Left forelimb (tissue), 1 donor: ENCODE data around the gene ANAPC2.

ENCODE experiments used
- DNase-seq: peaks from one replicate; pipeline ENCODE4 v3.0.0-alpha.2; 2018; ENCODE audit warnings: low spot score

The ANAPC2 gene

GRCh38 chr9:137214620-137215019 is 26.3 kb upstream of the ANAPC2 start:
- DNase-seq = no peak

DNA sequence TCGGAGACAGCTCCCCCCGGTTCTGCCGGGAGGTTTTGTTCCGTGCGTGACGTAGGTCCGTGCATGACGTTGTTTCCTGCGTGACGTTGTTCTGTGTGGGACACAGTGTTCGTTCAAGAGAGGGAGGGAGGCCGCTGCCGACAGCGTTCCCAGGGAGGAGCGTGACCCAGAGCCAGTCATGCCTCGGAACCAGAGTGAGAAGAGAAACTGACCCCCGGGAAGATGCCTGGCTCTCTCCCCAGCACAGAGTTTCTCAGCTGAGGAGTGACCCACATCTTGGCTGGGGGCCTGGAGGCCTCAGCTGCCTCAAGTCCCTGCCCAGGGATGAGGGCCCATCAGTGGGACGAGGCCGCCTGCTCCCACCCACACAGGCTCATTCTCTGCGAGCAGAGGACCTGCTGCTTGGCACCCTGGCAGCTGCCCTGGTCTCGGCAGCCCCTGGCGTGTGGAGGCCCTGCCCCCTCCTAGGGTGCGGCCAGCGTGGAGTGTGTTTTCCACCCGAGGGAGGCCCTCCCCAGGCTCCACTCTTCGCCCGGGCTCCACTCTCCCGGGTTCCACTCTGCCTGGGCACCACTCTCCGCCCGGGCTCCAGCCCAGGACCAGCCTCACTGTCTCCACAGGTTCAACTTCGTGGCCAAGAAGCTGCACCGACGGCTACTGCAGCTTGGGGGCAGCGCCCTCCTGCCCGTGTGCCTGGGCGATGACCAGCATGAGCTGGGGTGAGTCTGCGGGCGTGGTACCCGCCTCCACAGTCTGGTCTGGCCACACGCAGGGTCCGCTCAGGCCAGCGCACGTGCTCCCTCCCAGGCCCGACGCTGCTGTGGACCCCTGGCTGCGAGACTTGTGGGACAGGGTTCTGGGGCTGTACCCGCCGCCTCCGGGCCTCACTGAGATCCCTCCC is 25.1 kb upstream of the ANAPC2 start:
- DNase-seq = no peak

GRCh38 chr9:137212520-137212919 is 24.2 kb upstream of the ANAPC2 start:
- DNase-seq = no peak

DNA sequence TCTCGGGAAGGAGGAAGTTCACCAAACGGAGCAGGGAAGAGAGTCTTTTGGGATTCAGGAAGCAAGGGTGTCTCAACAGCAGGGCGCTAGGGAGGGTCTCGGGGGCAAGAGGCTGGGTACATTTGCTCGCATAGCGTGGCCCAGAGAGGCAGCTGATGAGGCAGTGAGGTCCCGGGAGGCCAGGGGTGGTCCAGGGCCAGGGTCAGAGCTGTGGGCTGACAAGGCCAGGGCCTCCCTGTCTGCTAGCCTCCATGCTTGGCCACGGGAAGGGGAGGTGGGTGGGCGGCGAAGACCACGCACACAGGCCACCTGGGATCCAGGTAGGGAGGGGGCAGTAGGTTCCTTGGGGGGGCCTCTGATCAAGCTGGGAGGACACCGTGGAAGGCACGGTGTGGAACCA is 23.2 kb upstream of the ANAPC2 start:
- DNase-seq = no peak

- no peak for DNase-seq
Observed at GRCh38 chr9:137206602-137207001, 18.2 kb upstream of the ANAPC2 start.

- DNase-seq = peak; percentile 96
Observed at GRCh38 chr9:137205126-137206069, 17.0 kb upstream of the ANAPC2 start, which contains the start of the genes NDOR1 and TMEM203. Gene NDOR1 (plus strand): TSS chr9:137205700. CDS start chr9:137205778, 78 bp downstream. Gene TMEM203 (minus strand): TSS chr9:137205648. CDS start chr9:137205414, 234 bp downstream.

GRCh38 chr9:137204731-137205125 is 16.4 kb upstream of the ANAPC2 start:
- DNase-seq = no peak

- no peak for DNase-seq
Observed at GRCh38 chr9:137202966-137203365, 14.6 kb upstream of the ANAPC2 start.

- no peak for DNase-seq
Observed at GRCh38 chr9:137201205-137201868, 13.0 kb upstream of the ANAPC2 start.

- peak; percentile 98 for DNase-seq
Observed at GRCh38 chr9:137200311-137201204, 12.2 kb upstream of the ANAPC2 start, which contains the start of gene TPRN. Gene TPRN (minus strand): TSS chr9:137200741. CDS start chr9:137200711, 30 bp downstream.

DNA sequence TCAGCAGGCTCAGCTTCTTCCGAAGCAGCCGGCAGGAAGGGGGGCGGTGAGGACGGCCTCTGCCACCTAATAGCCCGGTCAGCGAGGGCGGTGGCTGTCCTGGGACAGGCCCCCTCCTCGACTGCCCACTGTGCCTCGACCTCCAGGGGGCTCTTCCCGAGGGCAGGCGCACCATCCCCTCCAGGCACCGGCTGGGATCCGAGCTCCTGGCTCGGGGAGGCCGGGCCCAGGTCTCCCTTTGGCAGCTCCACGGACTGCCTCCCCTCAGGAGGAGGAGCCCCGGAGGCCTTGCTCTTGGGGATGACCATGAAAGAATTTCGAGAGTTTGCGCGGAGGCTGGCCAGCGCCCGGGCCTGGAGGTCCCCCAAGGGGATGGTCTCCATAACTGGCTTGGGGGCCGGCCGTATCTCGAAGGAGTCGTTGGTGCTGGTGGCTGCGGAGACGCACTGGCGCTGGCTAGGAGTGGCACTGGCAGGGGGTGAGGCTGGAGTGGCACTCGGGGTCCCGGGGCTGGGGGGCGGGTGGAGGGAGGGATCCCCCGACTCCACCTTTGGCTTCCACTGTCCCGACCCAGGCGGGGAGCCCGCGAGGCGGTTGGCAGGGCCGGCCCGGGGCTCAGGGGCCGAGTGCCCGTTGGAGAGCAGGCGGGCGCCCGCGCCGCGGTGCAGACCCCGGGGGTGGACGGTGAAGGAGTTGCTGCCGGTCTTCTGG is 11.2 kb upstream of the ANAPC2 start:
- DNase-seq = no peak

- no peak for DNase-seq
Observed at GRCh38 chr9:137198902-137199283, 10.5 kb upstream of the ANAPC2 start.

- DNase-seq = no peak
Observed at GRCh38 chr9:137198051-137198901, 9.9 kb upstream of the ANAPC2 start.

DNA sequence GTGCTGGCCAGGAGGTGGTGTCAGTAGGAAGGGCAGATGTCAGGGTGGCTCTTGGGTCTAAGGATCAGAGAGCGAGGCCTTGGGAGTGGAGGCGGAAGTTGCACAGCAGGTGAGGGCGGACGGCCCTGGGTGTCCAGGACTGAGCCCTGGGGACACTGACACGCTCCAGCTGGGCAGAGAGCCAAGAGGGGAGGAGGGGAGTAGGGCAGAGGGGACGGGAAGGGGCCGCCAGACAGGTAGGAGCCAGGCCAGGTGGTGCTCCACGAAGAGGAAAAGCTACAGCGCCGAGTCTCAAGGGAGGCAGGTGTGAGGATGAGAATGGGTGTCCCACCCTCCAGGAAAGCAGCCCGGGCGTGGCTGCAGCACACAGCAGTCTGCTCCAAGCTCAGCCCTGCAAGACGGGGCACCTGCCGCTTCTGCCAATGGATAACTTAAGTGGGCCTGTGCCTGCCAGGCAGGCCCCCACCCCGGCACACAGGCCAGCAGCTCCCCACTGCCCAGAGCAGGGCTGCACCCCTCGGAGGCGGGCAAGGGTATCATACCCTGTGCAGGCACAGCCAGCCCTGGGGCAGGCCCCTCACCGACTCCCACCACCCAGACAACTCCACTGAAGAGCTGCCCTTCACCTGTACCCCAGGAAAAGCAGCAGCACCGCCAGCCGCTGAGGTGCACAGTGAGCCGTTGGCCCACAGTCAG is 7.3 kb upstream of the ANAPC2 start:
- DNase-seq = no peak

GRCh38 chr9:137194909-137195308 is 6.5 kb upstream of the ANAPC2 start:
- DNase-seq = no peak

DNA sequence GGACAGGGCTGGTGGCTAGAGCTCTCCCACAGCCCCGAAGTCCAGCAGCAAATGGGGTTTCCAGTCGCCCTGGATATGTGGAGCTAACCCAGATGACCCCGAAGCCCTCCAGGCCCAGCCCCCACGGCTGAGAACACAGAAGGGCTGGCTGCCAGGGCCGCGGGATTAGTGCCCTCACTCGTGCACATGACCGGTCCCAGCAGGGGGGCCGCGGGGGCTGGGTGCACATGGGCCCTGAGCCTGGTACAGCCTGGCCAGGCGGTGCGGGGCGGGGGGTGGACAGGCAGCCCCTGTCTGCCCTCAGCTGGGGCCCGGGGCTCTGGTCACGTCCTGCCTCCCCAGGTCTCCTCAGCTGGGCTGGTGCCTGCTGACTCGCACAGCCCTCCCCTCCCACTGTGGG is 6.0 kb upstream of the ANAPC2 start:
- no peak for DNase-seq

DNA sequence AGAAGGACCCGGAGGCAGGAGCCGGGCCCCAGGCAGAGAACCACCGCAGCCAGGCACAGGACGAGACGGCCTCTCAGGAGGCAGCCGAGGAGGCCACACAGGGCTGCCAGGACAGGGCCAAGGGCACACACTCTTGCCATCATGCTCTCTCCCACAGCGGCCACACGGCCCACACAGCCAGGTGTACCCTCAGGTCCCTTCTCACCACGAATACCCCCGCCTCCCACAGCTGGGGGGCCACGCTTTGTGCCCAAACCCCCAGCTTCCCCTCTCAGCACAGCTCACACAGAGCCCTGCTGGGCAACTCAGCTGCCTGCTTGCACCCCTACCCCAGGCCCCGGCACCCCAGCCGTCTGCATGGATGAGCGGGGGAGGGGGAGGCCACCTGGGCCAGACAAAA is 5.4 kb upstream of the ANAPC2 start:
- no peak for DNase-seq

DNA sequence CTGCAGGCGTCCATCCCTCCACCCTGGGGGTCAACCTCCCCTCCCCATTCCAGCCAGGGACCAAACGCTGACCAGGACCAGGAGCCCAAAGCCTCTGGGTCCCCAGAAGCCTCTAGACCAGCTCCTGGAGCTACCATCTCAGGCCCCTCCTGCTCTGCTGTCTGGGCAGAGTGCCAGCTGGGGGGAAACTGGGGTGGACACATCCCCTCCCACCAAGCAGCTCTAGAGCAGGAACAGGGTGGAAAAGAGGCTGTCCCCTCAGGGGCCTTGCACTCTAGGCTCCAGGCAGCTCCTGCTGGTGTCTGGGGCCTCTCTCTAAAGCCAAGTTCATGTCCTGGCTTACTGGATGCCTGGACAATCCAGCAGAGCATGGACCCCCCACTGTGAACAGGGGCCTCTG is 4.5 kb upstream of the ANAPC2 start:
- DNase-seq = no peak

- DNase-seq = no peak
Observed at GRCh38 chr9:137192448-137192780, 4.1 kb upstream of the ANAPC2 start.
